ENCODE measurements around the gene DLK1. TPM values are rescaled to one million over a fixed set of nuclear protein-coding genes. Genes with fewer than 3 reads are reported as not detected.

The DLK1 gene
- total RNA-seq, 1 donor from 2014 or later = not detected

- DNase-seq (ENCODE audit: low spot score in 2 of 2) (no peak), FAIRE-seq (no peak)
Observed at GRCh38 chr14:100711493-100711892, 15.2 kb upstream of the DLK1 start.

GRCh38 chr14:100712490-100712889 is 14.2 kb upstream of the DLK1 start:
- FAIRE-seq (no peak), DNase-seq (ENCODE audit: low spot score in 2 of 2) (no peak)

- no peak for FAIRE-seq
Observed at GRCh38 chr14:100713705-100714104, 13.0 kb upstream of the DLK1 start.

GRCh38 chr14:100714258-100714892 is 12.3 kb upstream of the DLK1 start:
- DNase-seq (ENCODE audit: low spot score in 2 of 2) (peak in 1 of 2 donors; percentile 56), FAIRE-seq (no peak)

More at GRCh38 chr14:100713705-100714104, 13.0 kb upstream of the DLK1 start:
- no peak for DNase-seq (ENCODE audit: low spot score in 2 of 2)

GRCh38 chr14:100715332-100715731 is 11.4 kb upstream of the DLK1 start:
- no peak for FAIRE-seq
- no peak for DNase-seq (ENCODE audit: low spot score in 2 of 2)

- no peak for DNase-seq (ENCODE audit: low spot score in 2 of 2)
- no peak for FAIRE-seq
Observed at GRCh38 chr14:100715803-100716202, 10.9 kb upstream of the DLK1 start.

- no peak for DNase-seq (ENCODE audit: low spot score in 2 of 2)
- FAIRE-seq = no peak
Observed at GRCh38 chr14:100717386-100717785, 9.3 kb upstream of the DLK1 start.

- DNase-seq (ENCODE audit: low spot score in 2 of 2) (no peak), FAIRE-seq (no peak)
Observed at GRCh38 chr14:100719976-100720520, 6.6 kb upstream of the DLK1 start.

GRCh38 chr14:100721568-100721967 is 5.1 kb upstream of the DLK1 start:
- FAIRE-seq (no peak), DNase-seq (ENCODE audit: low spot score in 2 of 2) (no peak)

- DNase-seq (ENCODE audit: low spot score in 2 of 2) (no peak), FAIRE-seq (no peak)
Observed at GRCh38 chr14:100722367-100722766, 4.3 kb upstream of the DLK1 start.

- FAIRE-seq (no peak), DNase-seq (ENCODE audit: low spot score in 2 of 2) (no peak)
Observed at GRCh38 chr14:100723135-100723829, 3.4 kb upstream of the DLK1 start.

- FAIRE-seq = no peak
- DNase-seq (ENCODE audit: low spot score in 2 of 2) = no peak
Observed at GRCh38 chr14:100723830-100724437, 2.8 kb upstream of the DLK1 start.

GRCh38 chr14:100724536-100724935 is 2.2 kb upstream of the DLK1 start:
- FAIRE-seq (no peak), DNase-seq (ENCODE audit: low spot score in 2 of 2) (no peak)

GRCh38 chr14:100725587-100726387 is 905 bp upstream of the DLK1 start:
- FAIRE-seq (no peak), DNase-seq (ENCODE audit: low spot score in 2 of 2) (no peak)

- DNase-seq (ENCODE audit: low spot score in 2 of 2) (no peak), FAIRE-seq (no peak)
Observed at GRCh38 chr14:100727086-100727872, 587 bp downstream of the DLK1 start.

- DNase-seq (ENCODE audit: low spot score in 2 of 2) (no peak), FAIRE-seq (no peak)
Observed at GRCh38 chr14:100727873-100728240, 1.2 kb downstream of the DLK1 start.

- no peak for DNase-seq (ENCODE audit: low spot score in 2 of 2)
- no peak for FAIRE-seq
Observed at GRCh38 chr14:100728962-100729361, 2.3 kb downstream of the DLK1 start.

GRCh38 chr14:100729982-100730381 is 3.3 kb downstream of the DLK1 start:
- DNase-seq (ENCODE audit: low spot score in 2 of 2) (no peak), FAIRE-seq (no peak)

GRCh38 chr14:100730581-100730980 is 3.9 kb downstream of the DLK1 start:
- no peak for FAIRE-seq
- no peak for DNase-seq (ENCODE audit: low spot score in 2 of 2)

Measured in frontal cortex (tissue), 4 donors.